ENCODE results near the gene IDI1. TPM values are rescaled to one million over a fixed set of nuclear protein-coding genes. Genes with fewer than 3 reads are reported as not detected.

The IDI1 gene
- total RNA-seq, 1 donor from 2014 or later, result 15.6 TPM

- H3K36me3 ChIP-seq, result peaks cover 28% of the 10 kb centered on the region
- DNase-seq, result no peak
- H3K9me3 ChIP-seq (replicated peaks), result no peaks in the 10 kb centered on the region
- no peak for TF ChIP-seq CTCF (IDR thresholded peaks at IDR 0.05; ENCODE audit: borderline replicate concordance)
- H3K4me3 ChIP-seq, result no peak overlapping the region
- intact Hi-C loops (cut with micrococcal nuclease), result no loop called here
- peaks cover 5% of the 10 kb centered on the region for H3K4me1 ChIP-seq
- no peaks in the 10 kb centered on the region for H3K27me3 ChIP-seq (ENCODE audit: low read depth)
- H3K27ac ChIP-seq (replicated peaks), result no peak overlapping the region
Observed at GRCh38 chr10:1034758-1035157, 14.2 kb downstream of the IDI1 start.

- H3K27me3 ChIP-seq (ENCODE audit: low read depth), result no peaks in the 10 kb centered on the region
- no peak for DNase-seq
- no peak for TF ChIP-seq CTCF (IDR thresholded peaks at IDR 0.05; ENCODE audit: borderline replicate concordance)
- peaks cover 5% of the 10 kb centered on the region for H3K4me1 ChIP-seq
- H3K9me3 ChIP-seq (replicated peaks), result no peaks in the 10 kb centered on the region
- intact Hi-C loops (cut with micrococcal nuclease), result no loop called here
- H3K4me3 ChIP-seq, result no peak overlapping the region
- peaks cover 24% of the 10 kb centered on the region for H3K36me3 ChIP-seq
- H3K27ac ChIP-seq (replicated peaks), result peak overlapping the region; percentile 40
Observed at GRCh38 chr10:1033601-1034000, 15.3 kb downstream of the IDI1 start.

GRCh38 chr10:1029838-1030237, 19.1 kb downstream of the IDI1 start:
- no peak overlapping the region for H3K27ac ChIP-seq (replicated peaks)
- no peaks in the 10 kb centered on the region for H3K27me3 ChIP-seq (ENCODE audit: low read depth)
- H3K36me3 ChIP-seq, result no peaks in the 10 kb centered on the region
- no peaks in the 10 kb centered on the region for H3K9me3 ChIP-seq (replicated peaks)
- TF ChIP-seq CTCF (IDR thresholded peaks at IDR 0.05; ENCODE audit: borderline replicate concordance), result no peak
- peaks cover 16% of the 10 kb centered on the region for H3K4me1 ChIP-seq
- no peak for DNase-seq
- no peak overlapping the region for H3K4me3 ChIP-seq
- intact Hi-C loops (cut with micrococcal nuclease), result no loop called here

- intact Hi-C loops (cut with micrococcal nuclease), result no loop called here
- TF ChIP-seq CTCF (IDR thresholded peaks at IDR 0.05; ENCODE audit: borderline replicate concordance), result no peak
- DNase-seq, result no peak
- no peaks in the 10 kb centered on the region for H3K36me3 ChIP-seq
- peak overlapping the region; percentile 61 for H3K27ac ChIP-seq (replicated peaks)
- H3K4me1 ChIP-seq, result peaks cover 11% of the 10 kb centered on the region
- no peaks in the 10 kb centered on the region for H3K9me3 ChIP-seq (replicated peaks)
- H3K4me3 ChIP-seq, result peak overlapping the region; percentile 1
- H3K27me3 ChIP-seq (ENCODE audit: low read depth), result no peaks in the 10 kb centered on the region
Observed at GRCh38 chr10:1026578-1026977, 22.3 kb downstream of the IDI1 start.

- DNase-seq, result no peak
- TF ChIP-seq CTCF (IDR thresholded peaks at IDR 0.05; ENCODE audit: borderline replicate concordance), result no peak
- Histone ChIP-seq H3K27me3 (ENCODE audit: low read depth) (no peaks in the 10 kb centered on the region), H3K36me3 (no peaks in the 10 kb centered on the region), H3K4me1 (peaks cover 11% of the 10 kb centered on the region), H3K4me3 (peak within 1 kb of the TSS; percentile 1), H3K9me3 (replicated peaks) (no peaks in the 10 kb centered on the region), H3K27ac (replicated peaks) (peak within 1 kb of the TSS; percentile 61)
- intact Hi-C loops (cut with micrococcal nuclease), result no loop called here
Observed at GRCh38 chr10:1025683-1026082, 23.2 kb downstream of the IDI1 start, which contains the start of gene IDI2. TSS of gene IDI2 (minus strand) at chr10:1025859. CDS start at chr10:1024723, 1,136 bp downstream.

All from left ventricle myocardium inferior (tissue), 1 donor.